GM18505 (cell line): Measurements from ENCODE around the gene PRSS53.

Source experiments
- ATAC-seq: cut with Tn5 transposase; IDR thresholded peaks from one replicate; pipeline ENCODE4 v1.9.1; 2021; ENCODE audit not compliant: unreplicated experiment
- POLR2A ChIP-seq: IDR thresholded peaks from 4 replicates; pipeline ENCODE4 v1.6.1; 2011; ENCODE audit warnings: borderline replicate concordance; ENCODE audit not compliant: insufficient read depth, insufficient read length; ENCODE audit errors: extremely low read depth

PRSS53 gene

GRCh38 chr16:31129568-31130335 lies 41.0 kb upstream of the PRSS53 start:
- ATAC-seq, result no peak
- no peak for TF ChIP-seq POLR2A

- no peak for TF ChIP-seq POLR2A
- ATAC-seq, result no peak
Measured at GRCh38 chr16:31128711-31129567, 40.2 kb upstream of the PRSS53 start.

GRCh38 chr16:31127182-31127581 lies 38.4 kb upstream of the PRSS53 start:
- TF ChIP-seq POLR2A, result no peak
- no peak for ATAC-seq

- TF ChIP-seq POLR2A, result no peak
- ATAC-seq, result no peak
Measured at GRCh38 chr16:31125844-31126243, 37.1 kb upstream of the PRSS53 start.

- TF ChIP-seq POLR2A, result no peak
- ATAC-seq, result no peak
Measured at GRCh38 chr16:31120129-31120528, 31.4 kb upstream of the PRSS53 start.

- no peak for ATAC-seq
- no peak for TF ChIP-seq POLR2A
Measured at GRCh38 chr16:31118223-31119155, 29.7 kb upstream of the PRSS53 start.

- ATAC-seq, result peak; percentile 93
- TF ChIP-seq POLR2A, result peak; percentile 91
Measured at GRCh38 chr16:31117384-31118222, 28.9 kb upstream of the PRSS53 start, which contains the start of gene KAT8. Gene KAT8, plus strand, starts transcription at chr16:31117664. Its CDS starts 18 bp downstream, at chr16:31117682.

- ATAC-seq, result no peak
- no peak for TF ChIP-seq POLR2A
Measured at GRCh38 chr16:31114468-31114867, 25.7 kb upstream of the PRSS53 start.

GRCh38 chr16:31113121-31114120 lies 24.7 kb upstream of the PRSS53 start:
- no peak for TF ChIP-seq POLR2A
- no peak for ATAC-seq

GRCh38 chr16:31112711-31113110 lies 24.0 kb upstream of the PRSS53 start:
- no peak for ATAC-seq
- TF ChIP-seq POLR2A, result no peak

GRCh38 chr16:31111881-31112466 lies 23.2 kb upstream of the PRSS53 start:
- TF ChIP-seq POLR2A, result no peak
- ATAC-seq, result no peak
